MG63 (cell line): Measurements from ENCODE around the gene UTP25. TPM values are rescaled to one million over a fixed set of nuclear protein-coding genes. Genes with fewer than 3 reads are reported as not detected.

Experiments
- DNase-seq: peaks from one replicate; pipeline ENCODE4 v3.0.0-alpha.2; 2020
- H3K27me3 ChIP-seq: fragments of 250-450 bp; sonication (Bioruptor Pico); 2 replicates; pipeline ENCODE4 v1.5.1; 2020; ENCODE audit warnings: mild to moderate bottlenecking, moderate library complexity
- H3K36me3 ChIP-seq: fragments of 250-450 bp; sonication (Bioruptor Pico); 2 replicates; pipeline ENCODE4 v1.5.1; 2020; ENCODE audit warnings: mild to moderate bottlenecking, moderate library complexity
- H3K4me3 ChIP-seq: fragments of 250-450 bp; sonication (Bioruptor Pico); 2 replicates; pipeline ENCODE4 v1.5.1; 2020; ENCODE audit warnings: mild to moderate bottlenecking, moderate library complexity
- H3K9me3 ChIP-seq: fragments of 250-450 bp; sonication (Bioruptor Pico); 2 replicates; pipeline ENCODE4 v1.5.1; 2020; ENCODE audit warnings: mild to moderate bottlenecking, moderate library complexity
- total RNA-seq: library from RNA; depleted of rRNA; stranded (reverse); fragments of >200 nt; shearing (Covaris generic); gene quantifications from 2 replicates; pipeline ENCODE4 v1.2.3, GENCODE V29; 2014; ENCODE audit warnings: low replicate concordance

The UTP25 gene
- total RNA-seq, 1 experiment from 2014 or later: 10.2 TPM

DNA sequence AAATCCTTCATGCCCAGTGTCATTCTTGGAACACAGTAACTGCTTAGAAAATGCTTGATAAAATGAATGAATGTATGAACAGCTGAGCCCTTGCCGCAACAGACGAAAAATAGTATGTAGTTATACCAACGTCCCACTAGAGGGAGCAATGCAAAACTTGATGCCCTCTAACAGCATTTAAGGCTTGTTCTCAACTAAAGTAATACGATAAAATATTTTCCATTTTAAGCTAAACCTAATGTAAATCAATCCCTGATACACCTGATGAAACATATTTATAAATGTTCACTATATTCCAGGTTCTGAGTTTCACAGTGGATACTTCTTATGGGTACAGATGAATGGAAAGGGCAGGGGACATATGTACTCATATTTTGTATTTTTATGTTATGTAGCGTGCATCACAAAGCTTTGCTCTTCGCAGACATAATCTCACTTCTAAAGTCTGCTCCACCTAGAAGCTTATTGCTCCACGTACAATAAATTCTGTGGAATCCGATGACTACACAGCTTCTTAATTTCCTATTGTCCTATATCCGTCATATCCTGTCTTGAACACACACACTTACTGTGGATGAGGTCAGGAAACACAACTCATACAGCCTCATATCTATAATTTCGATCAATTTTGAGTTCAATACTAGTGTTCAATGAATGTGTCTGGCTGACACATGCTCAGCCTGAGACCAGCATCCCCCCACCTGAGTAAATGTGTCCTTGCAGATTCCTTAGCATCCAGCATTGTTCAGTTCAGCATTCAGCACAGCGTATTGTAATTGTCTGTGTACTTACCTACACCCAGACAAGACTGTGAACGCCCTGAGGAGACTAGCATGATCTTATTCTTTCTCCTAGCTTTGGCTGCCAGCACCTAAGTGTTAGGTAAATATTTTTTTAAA lies 4.4 kb upstream of the UTP25 start:
- Histone ChIP-seq H3K4me3 (no peak overlapping the region), H3K27me3 (no peaks in the 10 kb centered on the region), H3K36me3 (no peaks in the 10 kb centered on the region), H3K9me3 (no peaks in the 10 kb centered on the region; the same call in 1 of the 2 replicates)
- no peak for DNase-seq

- Histone ChIP-seq H3K36me3 (peaks cover 9% of the 10 kb centered on the region), H3K27me3 (no peaks in the 10 kb centered on the region), H3K4me3 (no peak overlapping the region), H3K9me3 (no peaks in the 10 kb centered on the region)
- DNase-seq: no peak
Observed at GRCh38 chr1:209825591-209826434, 2.0 kb upstream of the UTP25 start.

DNA sequence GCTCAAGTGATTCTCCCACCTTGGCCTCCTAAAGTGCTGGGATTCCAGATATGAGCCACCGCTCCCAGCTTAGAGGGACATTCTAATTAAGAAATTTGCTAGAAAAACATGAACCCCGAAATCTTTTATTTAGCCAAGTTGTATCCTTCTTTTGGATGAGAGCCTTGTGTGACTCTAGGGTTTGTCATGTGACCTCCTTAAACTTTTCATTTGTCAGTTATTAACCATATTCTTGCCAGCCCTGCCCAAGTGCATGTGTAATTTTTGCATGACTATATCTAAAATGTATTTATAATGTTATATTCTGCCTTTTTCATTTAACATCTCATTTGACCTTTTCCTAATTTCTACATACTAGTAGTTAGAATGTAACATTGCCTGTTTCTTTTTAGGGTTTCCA lies 1.9 kb downstream of the UTP25 start:
- no peak overlapping the region for H3K4me3 ChIP-seq
- peaks cover 47% of the 10 kb centered on the region for H3K36me3 ChIP-seq
- H3K27me3 ChIP-seq: no peaks in the 10 kb centered on the region
- DNase-seq: no peak
- H3K9me3 ChIP-seq: no peaks in the 10 kb centered on the region

DNA sequence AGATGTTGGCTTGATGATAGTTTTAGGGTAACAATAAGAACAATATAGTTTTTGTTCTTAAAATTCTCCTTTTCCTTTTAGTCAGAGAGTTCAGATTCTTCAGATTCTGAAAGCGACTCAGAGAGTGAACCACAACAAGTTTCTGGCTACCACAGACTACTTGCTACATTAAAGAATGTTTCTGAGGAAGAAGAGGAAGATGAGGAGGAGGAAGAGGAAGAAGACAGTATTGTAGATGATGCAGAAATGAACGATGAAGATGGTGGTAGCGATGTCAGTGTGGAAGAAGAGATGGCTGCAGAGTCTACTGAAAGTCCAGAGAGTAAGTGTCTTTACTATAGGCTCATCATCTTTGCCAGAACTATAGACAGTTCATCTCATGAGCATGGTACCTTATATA lies 3.0 kb downstream of the UTP25 start:
- Histone ChIP-seq H3K4me3 (no peak overlapping the region), H3K27me3 (no peaks in the 10 kb centered on the region), H3K9me3 (no peaks in the 10 kb centered on the region), H3K36me3 (peaks cover 57% of the 10 kb centered on the region)
- no peak for DNase-seq

DNA sequence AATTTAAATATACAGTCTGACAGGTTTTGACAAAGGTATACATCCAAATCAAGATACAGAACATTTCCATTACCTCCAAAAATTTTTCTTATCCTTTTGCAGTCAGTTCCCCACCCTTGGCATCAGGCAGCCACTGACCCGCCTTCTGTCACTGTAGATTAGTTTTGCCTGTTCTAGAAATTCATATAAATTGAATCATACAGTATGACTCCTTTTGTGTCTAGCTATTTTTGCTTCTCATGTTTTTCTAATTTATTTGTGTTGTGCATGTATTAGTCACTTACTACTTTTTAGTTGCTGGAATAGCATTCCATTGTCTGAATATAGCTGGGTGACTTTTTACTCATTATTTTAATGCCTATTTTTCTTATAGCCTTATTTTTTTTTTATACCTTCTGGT lies 3.8 kb downstream of the UTP25 start:
- DNase-seq: peak; percentile 30
- Histone ChIP-seq H3K27me3 (no peaks in the 10 kb centered on the region), H3K9me3 (no peaks in the 10 kb centered on the region), H3K4me3 (no peak overlapping the region), H3K36me3 (peaks cover 66% of the 10 kb centered on the region)

GRCh38 chr1:209835782-209836298 lies 8.1 kb downstream of the UTP25 start:
- no peak for DNase-seq
- Histone ChIP-seq H3K36me3 (peaks cover 90% of the 10 kb centered on the region), H3K27me3 (no peaks in the 10 kb centered on the region), H3K9me3 (no peaks in the 10 kb centered on the region), H3K4me3 (no peak overlapping the region)

- Histone ChIP-seq H3K27me3 (no peaks in the 10 kb centered on the region), H3K9me3 (no peaks in the 10 kb centered on the region), H3K36me3 (peaks cover 90% of the 10 kb centered on the region), H3K4me3 (no peak overlapping the region)
- DNase-seq: no peak
Observed at GRCh38 chr1:209837671-209838070, 9.9 kb downstream of the UTP25 start.

DNA sequence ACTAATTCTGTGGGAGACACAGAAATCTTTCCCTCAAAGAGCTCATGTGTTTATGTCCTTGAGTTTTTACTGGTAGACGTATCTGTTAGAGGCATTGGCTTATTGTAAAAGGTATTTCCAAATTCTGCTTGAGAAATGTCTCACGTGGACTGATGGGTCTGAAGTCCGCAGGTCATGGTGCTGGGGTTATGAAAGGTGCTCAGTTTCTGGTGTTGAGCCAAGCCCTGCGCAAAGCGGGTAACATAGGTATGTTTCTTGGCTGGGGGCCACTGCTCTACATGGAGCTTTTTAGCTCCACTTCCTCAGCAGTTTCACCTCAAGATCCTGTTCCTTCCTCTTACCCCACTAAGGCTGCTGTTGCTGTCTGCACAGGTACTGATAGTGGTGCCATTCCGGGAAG lies 10.8 kb downstream of the UTP25 start:
- Histone ChIP-seq H3K36me3 (peaks cover 90% of the 10 kb centered on the region), H3K4me3 (no peak overlapping the region), H3K9me3 (no peaks in the 10 kb centered on the region), H3K27me3 (no peaks in the 10 kb centered on the region)
- DNase-seq: no peak

GRCh38 chr1:209839875-209840546 lies 12.2 kb downstream of the UTP25 start:
- Histone ChIP-seq H3K9me3 (no peaks in the 10 kb centered on the region), H3K27me3 (no peaks in the 10 kb centered on the region), H3K36me3 (peaks cover 85% of the 10 kb centered on the region), H3K4me3 (no peak overlapping the region)
- DNase-seq: peak; percentile 85

DNA sequence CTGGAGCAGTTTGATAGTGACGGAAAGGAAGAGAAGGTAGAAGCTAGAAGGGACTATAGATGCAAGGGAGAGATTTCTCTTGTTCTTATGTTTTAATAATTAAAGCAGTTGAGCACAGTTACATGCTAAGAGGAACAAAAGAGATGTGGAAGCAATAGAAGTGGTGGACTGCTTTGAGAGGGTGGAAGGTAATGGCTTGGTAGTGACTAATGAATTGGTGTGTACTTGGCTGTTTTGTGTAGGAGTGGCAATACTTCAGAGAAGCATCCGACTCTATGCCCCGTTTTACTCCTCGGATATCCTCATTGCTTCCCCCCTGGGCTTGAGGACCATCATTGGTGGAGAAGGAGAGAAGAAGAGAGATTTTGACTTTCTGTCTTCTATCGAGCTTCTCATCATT lies 12.8 kb downstream of the UTP25 start:
- Histone ChIP-seq H3K9me3 (no peaks in the 10 kb centered on the region), H3K36me3 (peaks cover 84% of the 10 kb centered on the region), H3K4me3 (no peak overlapping the region), H3K27me3 (no peaks in the 10 kb centered on the region)
- no peak for DNase-seq

- Histone ChIP-seq H3K4me3 (no peak overlapping the region), H3K36me3 (peaks cover 85% of the 10 kb centered on the region), H3K9me3 (no peaks in the 10 kb centered on the region), H3K27me3 (no peaks in the 10 kb centered on the region)
- DNase-seq: no peak
Observed at GRCh38 chr1:209844695-209845407, 17.1 kb downstream of the UTP25 start.

- DNase-seq: no peak
- Histone ChIP-seq H3K4me3 (no peak overlapping the region), H3K27me3 (no peaks in the 10 kb centered on the region), H3K36me3 (peaks cover 85% of the 10 kb centered on the region), H3K9me3 (no peaks in the 10 kb centered on the region)
Observed at GRCh38 chr1:209845408-209845725, 17.6 kb downstream of the UTP25 start.

- Histone ChIP-seq H3K9me3 (no peaks in the 10 kb centered on the region), H3K36me3 (peaks cover 86% of the 10 kb centered on the region), H3K4me3 (no peak overlapping the region), H3K27me3 (no peaks in the 10 kb centered on the region)
- no peak for DNase-seq
Observed at GRCh38 chr1:209849388-209849787, 21.6 kb downstream of the UTP25 start.

GRCh38 chr1:209850342-209850979 lies 22.7 kb downstream of the UTP25 start:
- peak; percentile 44 for DNase-seq
- no peak overlapping the region for H3K4me3 ChIP-seq
- H3K9me3 ChIP-seq: no peaks in the 10 kb centered on the region
- no peaks in the 10 kb centered on the region for H3K27me3 ChIP-seq
- H3K36me3 ChIP-seq: peaks cover 85% of the 10 kb centered on the region

GRCh38 chr1:209853676-209854075 lies 25.9 kb downstream of the UTP25 start:
- no peaks in the 10 kb centered on the region for H3K27me3 ChIP-seq

DNA sequence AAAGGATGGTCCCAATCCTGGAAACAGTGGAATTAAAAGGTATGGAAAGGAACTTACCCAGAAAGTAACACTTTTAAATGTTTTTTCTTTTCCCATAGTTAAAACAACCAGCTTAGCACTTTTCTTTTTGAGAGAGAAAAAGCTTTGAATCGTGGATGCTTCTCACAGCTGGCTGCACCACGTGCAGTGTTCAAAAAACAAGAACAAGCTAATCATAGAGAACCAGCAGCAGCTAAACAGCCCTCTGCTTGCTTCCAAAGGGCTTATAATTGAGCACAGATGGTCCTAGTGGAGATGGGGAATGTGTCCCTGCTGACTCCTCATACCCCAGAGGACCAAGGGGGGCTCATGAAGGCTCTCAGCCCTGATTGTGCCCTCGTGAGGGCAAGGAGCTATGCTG lies 26.4 kb downstream of the UTP25 start:
- DNase-seq: no peak
- no peaks in the 10 kb centered on the region for H3K9me3 ChIP-seq
- H3K36me3 ChIP-seq: peaks cover 57% of the 10 kb centered on the region
- no peaks in the 10 kb centered on the region for H3K27me3 ChIP-seq
- no peak overlapping the region for H3K4me3 ChIP-seq

More at GRCh38 chr1:209853676-209854075, 25.9 kb downstream of the UTP25 start:
- Histone ChIP-seq H3K36me3 (peaks cover 62% of the 10 kb centered on the region), H3K9me3 (no peaks in the 10 kb centered on the region), H3K4me3 (no peak overlapping the region)
- no peak for DNase-seq
